DLD1 (cell line): Measurements from ENCODE around the gene PRSS56.

Experiments
- in situ Hi-C: cut with HindIII; loops from 2 replicates; pipeline ENCODE4 v1.10.0; 2017; ENCODE audit warnings: low sequenced_read_pairs

The PRSS56 gene

GRCh38 chr2:232486558-232487384 lies 33.4 kb upstream of the PRSS56 start:
- in situ Hi-C loops = no loop called here

GRCh38 chr2:232487385-232488096 lies 32.6 kb upstream of the PRSS56 start, which contains the start of gene ECEL1:
Gene ECEL1 (minus strand): TSS chr2:232487834. CDS start chr2:232486653, 1,181 bp downstream.
- in situ Hi-C loops = no loop called here

GRCh38 chr2:232488097-232488711 lies 32.0 kb upstream of the PRSS56 start:
- in situ Hi-C loops = no loop called here

GRCh38 chr2:232488721-232489300 lies 31.4 kb upstream of the PRSS56 start:
- in situ Hi-C loops = no loop called here

GRCh38 chr2:232489516-232490220 lies 30.5 kb upstream of the PRSS56 start:
- in situ Hi-C loops = no loop called here

GRCh38 chr2:232490221-232491138 lies 29.7 kb upstream of the PRSS56 start:
- in situ Hi-C loops = no loop called here

- in situ Hi-C loops = no loop called here
Observed at GRCh38 chr2:232491139-232491780, 28.9 kb upstream of the PRSS56 start.

- in situ Hi-C loops = no loop called here
Observed at GRCh38 chr2:232492236-232492848, 27.8 kb upstream of the PRSS56 start.

GRCh38 chr2:232492963-232493700 lies 27.1 kb upstream of the PRSS56 start:
- in situ Hi-C loops = no loop called here

- in situ Hi-C loops = no loop called here
Observed at GRCh38 chr2:232493701-232494474, 26.3 kb upstream of the PRSS56 start.

GRCh38 chr2:232494542-232494941 lies 25.6 kb upstream of the PRSS56 start:
- in situ Hi-C loops = no loop called here

- in situ Hi-C loops = no loop called here
Observed at GRCh38 chr2:232495292-232495691, 24.9 kb upstream of the PRSS56 start.

- in situ Hi-C loops = no loop called here
Observed at GRCh38 chr2:232496501-232497270, 23.5 kb upstream of the PRSS56 start.

GRCh38 chr2:232497348-232497747 lies 22.8 kb upstream of the PRSS56 start:
- in situ Hi-C loops = no loop called here

GRCh38 chr2:232498452-232498851 lies 21.7 kb upstream of the PRSS56 start:
- in situ Hi-C loops = no loop called here

GRCh38 chr2:232501331-232501771 lies 18.8 kb upstream of the PRSS56 start:
- in situ Hi-C loops = no loop called here
